Measurements from ENCODE around the gene AGAP3. TPM values are rescaled to one million over a fixed set of nuclear protein-coding genes. Genes with fewer than 3 reads are reported as not detected.

Gene AGAP3
- total RNA-seq, 1 donor from 2014 or later, result 135 TPM

GRCh38 chr7:151080067-151080521, 6.2 kb upstream of the AGAP3 start:
- Mint-ChIP-seq H3K9me3 (ENCODE audit: unreplicated experiment) (no peaks in the 10 kb centered on the region), H3K27ac (ENCODE audit: unreplicated experiment) (peak overlapping the region; percentile 75), H3K4me1 (ENCODE audit: unreplicated experiment) (peaks cover 48% of the 10 kb centered on the region), H3K4me3 (ENCODE audit: unreplicated experiment) (peak overlapping the region; percentile 82), H3K36me3 (ENCODE audit: unreplicated experiment) (peaks cover 8% of the 10 kb centered on the region), H3K27me3 (ENCODE audit: unreplicated experiment) (no peaks in the 10 kb centered on the region)
- no peak for DNase-seq (ENCODE audit: extremely low spot score, unreplicated experiment)
- TF ChIP-seq CTCF (IDR thresholded peaks at IDR 0.05), result no peak

- no peaks in the 10 kb centered on the region for H3K27me3 Mint-ChIP-seq (ENCODE audit: unreplicated experiment)
- H3K9me3 Mint-ChIP-seq (ENCODE audit: unreplicated experiment), result no peaks in the 10 kb centered on the region
- no peak for TF ChIP-seq CTCF (IDR thresholded peaks at IDR 0.05)
- peak within 1 kb of the TSS; percentile 89 for H3K4me3 Mint-ChIP-seq (ENCODE audit: unreplicated experiment)
- peaks cover 5% of the 10 kb centered on the region for H3K36me3 Mint-ChIP-seq (ENCODE audit: unreplicated experiment)
- peak within 1 kb of the TSS; percentile 89 for H3K27ac Mint-ChIP-seq (ENCODE audit: unreplicated experiment)
- peaks cover 54% of the 10 kb centered on the region for H3K4me1 Mint-ChIP-seq (ENCODE audit: unreplicated experiment)
- DNase-seq (ENCODE audit: extremely low spot score, unreplicated experiment), result peak; percentile 96
Observed at GRCh38 chr7:151080522-151081169, 5.6 kb upstream of the AGAP3 start, which contains the start of gene FASTK. FASTK (minus strand) TSS chr7:151080809; CDS start chr7:151080766, 43 bp downstream.

- H3K9me3 Mint-ChIP-seq (ENCODE audit: unreplicated experiment), result no peaks in the 10 kb centered on the region
- DNase-seq (ENCODE audit: extremely low spot score, unreplicated experiment), result no peak
- TF ChIP-seq CTCF (IDR thresholded peaks at IDR 0.05), result no peak
- peak overlapping the region; percentile 89 for H3K4me3 Mint-ChIP-seq (ENCODE audit: unreplicated experiment)
- H3K36me3 Mint-ChIP-seq (ENCODE audit: unreplicated experiment), result no peaks in the 10 kb centered on the region
- peak overlapping the region; percentile 89 for H3K27ac Mint-ChIP-seq (ENCODE audit: unreplicated experiment)
- H3K27me3 Mint-ChIP-seq (ENCODE audit: unreplicated experiment), result no peaks in the 10 kb centered on the region
- H3K4me1 Mint-ChIP-seq (ENCODE audit: unreplicated experiment), result peaks cover 57% of the 10 kb centered on the region
Observed at GRCh38 chr7:151081170-151082101, 4.8 kb upstream of the AGAP3 start.

- no peak for TF ChIP-seq CTCF (IDR thresholded peaks at IDR 0.05)
- Mint-ChIP-seq H3K27me3 (ENCODE audit: unreplicated experiment) (no peaks in the 10 kb centered on the region), H3K9me3 (ENCODE audit: unreplicated experiment) (no peaks in the 10 kb centered on the region), H3K36me3 (ENCODE audit: unreplicated experiment) (no peaks in the 10 kb centered on the region), H3K4me1 (ENCODE audit: unreplicated experiment) (peaks cover 57% of the 10 kb centered on the region), H3K4me3 (ENCODE audit: unreplicated experiment) (peak overlapping the region; percentile 89), H3K27ac (ENCODE audit: unreplicated experiment) (peak overlapping the region; percentile 89)
- DNase-seq (ENCODE audit: extremely low spot score, unreplicated experiment), result no peak
Observed at GRCh38 chr7:151082141-151083070, 3.9 kb upstream of the AGAP3 start.
